ENCODE measurements around the gene KIF1A. TPM values are rescaled to one million over a fixed set of nuclear protein-coding genes. Genes with fewer than 3 reads are reported as not detected.

Gene KIF1A
- total and polyA plus RNA-seq, 2 donors from 2014 or later = 0.54 to 0.58 TPM

Other genes starting within 250 kb of the KIF1A start
- gene CAPN10, start 233.5 kb downstream of the KIF1A start, total RNA-seq = 50.9 TPM
- 26.3 TPM for gene CAPN10, start 233.5 kb downstream of the KIF1A start, polyA plus RNA-seq (ENCODE audit: insufficient read depth, low read depth, low replicate concordance)
- gene GPR35, start 194.7 kb downstream of the KIF1A start, total RNA-seq = 6.7 TPM
- gene GPR35, start 194.7 kb downstream of the KIF1A start, polyA plus RNA-seq (ENCODE audit: insufficient read depth, low read depth, low replicate concordance) = 1.7 TPM
- not detected for gene AQP12B, start 137.3 kb downstream of the KIF1A start, total RNA-seq
- gene AQP12B, start 137.3 kb downstream of the KIF1A start, polyA plus RNA-seq (ENCODE audit: insufficient read depth, low read depth, low replicate concordance) = not detected
- not detected for gene AQP12A, start 128.4 kb downstream of the KIF1A start, total RNA-seq
- not detected for gene AQP12A, start 128.4 kb downstream of the KIF1A start, polyA plus RNA-seq (ENCODE audit: insufficient read depth, low read depth, low replicate concordance)
- gene AGXT, start 48.6 kb upstream of the KIF1A start, total RNA-seq = 0.09 TPM
- gene AGXT, start 48.6 kb upstream of the KIF1A start, polyA plus RNA-seq (ENCODE audit: insufficient read depth, low read depth, low replicate concordance) = 12.5 TPM
- gene MAB21L4, start 75.9 kb upstream of the KIF1A start, total RNA-seq = 6.1 TPM
- gene MAB21L4, start 75.9 kb upstream of the KIF1A start, polyA plus RNA-seq (ENCODE audit: insufficient read depth, low read depth, low replicate concordance) = 28.5 TPM
- 0.13 TPM for gene CROCC2, start 86.1 kb upstream of the KIF1A start, total RNA-seq
- not detected for gene CROCC2, start 86.1 kb upstream of the KIF1A start, polyA plus RNA-seq (ENCODE audit: insufficient read depth, low read depth, low replicate concordance)
- gene SNED1, start 178.4 kb upstream of the KIF1A start, total RNA-seq = 42.1 TPM
- 3.0 TPM for gene SNED1, start 178.4 kb upstream of the KIF1A start, polyA plus RNA-seq (ENCODE audit: insufficient read depth, low read depth, low replicate concordance)